Muscle layer of colon (tissue), 2 donors: ENCODE data around the gene ARL6IP1.
A peak's percentile ranks its signal among the peaks of the same experiment; 100 is the strongest.

Experiments used
- H3K27ac ChIP-seq: one replicate; pipeline ENCODE4 v1.7.0; 2013; ENCODE audit warnings: low read depth, mild to moderate bottlenecking, low read length, moderate library complexity
- H3K27me3 ChIP-seq, 2 donors: one replicate each; pipeline ENCODE4 v1.7.0; 2013; ENCODE audit warnings: low read length in 2 of 2, mild to moderate bottlenecking in 2 of 2; ENCODE audit not compliant: insufficient read depth in 2 of 2, control insufficient read depth in 1 of 2
- H3K36me3 ChIP-seq: one replicate; pipeline ENCODE4 v1.7.0; 2013; ENCODE audit warnings: mild to moderate bottlenecking, low read length; ENCODE audit not compliant: insufficient read depth
- H3K4me1 ChIP-seq: one replicate; pipeline ENCODE4 v1.7.0; 2013; ENCODE audit warnings: mild to moderate bottlenecking, low read length; ENCODE audit not compliant: insufficient read depth
- H3K4me3 ChIP-seq, 2 donors: one replicate each; pipeline ENCODE4 v1.7.0; 2013; ENCODE audit warnings: low read length in 2 of 2, low read depth in 1 of 2, mild to moderate bottlenecking in 1 of 2, moderate library complexity in 1 of 2
- H3K9ac ChIP-seq: one replicate; pipeline ENCODE4 v1.7.0; 2013; ENCODE audit warnings: low read length
- H3K9me3 ChIP-seq: one replicate; pipeline ENCODE4 v1.7.0; 2013; ENCODE audit warnings: mild to moderate bottlenecking, low read length
- donor health status: abdominal sarcoma.
- donor health status: Adenocarcinoma of cecum.

Gene ARL6IP1

DNA sequence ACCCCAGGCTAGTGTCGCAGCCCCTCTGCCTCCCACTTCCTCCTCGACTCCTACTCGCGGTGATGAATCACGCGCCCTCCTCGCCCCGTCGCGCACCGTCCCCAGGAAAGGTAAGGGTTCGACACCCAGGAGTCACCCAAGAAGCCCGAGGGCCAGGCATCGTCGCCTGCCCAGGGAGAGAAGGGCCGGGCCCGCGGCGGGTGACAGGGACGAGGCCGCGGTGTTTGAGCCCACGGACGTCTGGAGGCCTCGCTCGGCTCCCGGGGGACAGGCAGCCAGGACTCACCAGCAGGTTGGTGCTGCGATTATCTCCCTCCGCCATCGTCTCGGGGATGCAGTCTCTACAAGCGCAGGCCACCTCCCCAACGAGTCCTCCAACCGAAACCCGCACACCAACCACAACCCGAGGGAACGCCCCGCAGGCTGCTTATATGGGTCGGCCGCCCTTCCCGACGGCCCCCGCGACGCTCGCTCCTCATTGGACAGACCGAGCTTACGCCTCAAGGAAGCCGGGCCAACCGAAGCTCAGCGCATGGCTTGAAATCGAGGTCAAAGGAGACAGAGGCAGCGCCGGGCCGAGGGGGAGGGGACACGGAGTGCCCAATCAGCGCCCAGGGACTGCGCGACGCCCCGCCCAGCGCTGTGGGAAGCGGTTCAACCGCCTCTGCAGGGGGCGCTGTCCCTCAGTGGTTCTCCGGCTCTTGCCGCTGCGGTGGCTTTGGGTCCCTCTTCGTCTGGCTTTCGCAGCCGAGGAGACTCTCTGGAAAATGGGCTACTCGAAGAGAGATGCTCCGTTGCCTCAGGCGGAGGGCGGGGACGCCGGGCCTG, at the start of gene ARL6IP1:
Gene ARL6IP1 (minus strand): TSS at position 405 of the 828 bp plus-strand sequence. CDS start 83 bp downstream, at position 322.
- Histone ChIP-seq H3K9ac (peak within 1 kb of the TSS; percentile 87), H3K27ac (peak within 1 kb of the TSS; percentile 93), H3K4me3 (peak within 1 kb of the TSS; percentile 88 to 89), H3K9me3 (no peaks in the 10 kb centered on the region), H3K27me3 (no peaks in the 10 kb centered on the region), H3K36me3 (peaks cover 23% of the 10 kb centered on the region), H3K4me1 (peaks cover 13% of the 10 kb centered on the region)

DNA sequence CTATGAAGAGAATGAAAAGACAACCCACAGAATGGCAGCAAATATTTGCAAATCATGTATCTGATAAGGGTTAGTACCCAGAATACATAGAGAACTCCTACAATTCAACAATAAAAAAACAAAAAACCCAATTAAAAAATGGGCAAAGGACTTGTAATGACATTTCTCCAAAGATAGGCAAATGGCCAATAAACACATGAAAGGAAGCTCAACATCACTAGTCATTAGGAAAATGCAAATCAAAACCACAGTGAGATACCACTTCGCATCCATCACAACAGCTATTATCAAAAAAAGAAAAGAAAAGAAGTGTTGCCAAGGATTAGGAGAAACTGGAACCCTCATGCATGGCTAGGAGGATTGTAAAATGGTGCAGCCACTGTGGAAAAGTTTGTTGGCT, 45.1 kb upstream of the ARL6IP1 start:
- H3K36me3 ChIP-seq: peaks cover 70% of the 10 kb centered on the region

DNA sequence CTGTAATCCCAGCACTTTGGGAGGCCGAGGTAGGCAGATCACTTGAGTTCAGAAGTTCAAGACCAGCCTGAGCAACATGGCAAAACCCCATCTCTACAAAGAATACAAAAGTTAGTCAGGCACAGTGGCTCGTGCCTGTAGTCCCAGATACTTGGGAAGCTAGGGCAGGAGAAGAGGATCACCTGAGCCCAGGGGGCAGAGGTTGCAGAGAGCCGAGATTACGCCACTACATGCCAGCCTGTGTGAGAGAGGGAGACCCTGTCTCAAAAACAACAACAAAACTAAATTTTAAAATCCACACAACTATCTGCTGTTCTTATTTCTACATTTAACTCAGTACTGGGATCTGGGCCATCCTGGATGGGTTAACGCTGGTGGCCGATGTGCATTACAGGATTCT, 41.2 kb upstream of the ARL6IP1 start:
- no peaks in the 10 kb centered on the region for H3K27me3 ChIP-seq
- H3K27ac ChIP-seq: no peak overlapping the region
- no peaks in the 10 kb centered on the region for H3K4me1 ChIP-seq
- peaks cover 67% of the 10 kb centered on the region for H3K36me3 ChIP-seq
- no peak overlapping the region for H3K4me3 ChIP-seq
- H3K9me3 ChIP-seq: no peaks in the 10 kb centered on the region
- no peak overlapping the region for H3K9ac ChIP-seq

More for the DNA sequence above, 45.1 kb upstream of the ARL6IP1 start:
- H3K27ac ChIP-seq: no peak overlapping the region
- H3K9ac ChIP-seq: no peak overlapping the region
- no peak overlapping the region for H3K4me3 ChIP-seq
- H3K9me3 ChIP-seq: no peaks in the 10 kb centered on the region
- no peaks in the 10 kb centered on the region for H3K27me3 ChIP-seq
- no peaks in the 10 kb centered on the region for H3K4me1 ChIP-seq

DNA sequence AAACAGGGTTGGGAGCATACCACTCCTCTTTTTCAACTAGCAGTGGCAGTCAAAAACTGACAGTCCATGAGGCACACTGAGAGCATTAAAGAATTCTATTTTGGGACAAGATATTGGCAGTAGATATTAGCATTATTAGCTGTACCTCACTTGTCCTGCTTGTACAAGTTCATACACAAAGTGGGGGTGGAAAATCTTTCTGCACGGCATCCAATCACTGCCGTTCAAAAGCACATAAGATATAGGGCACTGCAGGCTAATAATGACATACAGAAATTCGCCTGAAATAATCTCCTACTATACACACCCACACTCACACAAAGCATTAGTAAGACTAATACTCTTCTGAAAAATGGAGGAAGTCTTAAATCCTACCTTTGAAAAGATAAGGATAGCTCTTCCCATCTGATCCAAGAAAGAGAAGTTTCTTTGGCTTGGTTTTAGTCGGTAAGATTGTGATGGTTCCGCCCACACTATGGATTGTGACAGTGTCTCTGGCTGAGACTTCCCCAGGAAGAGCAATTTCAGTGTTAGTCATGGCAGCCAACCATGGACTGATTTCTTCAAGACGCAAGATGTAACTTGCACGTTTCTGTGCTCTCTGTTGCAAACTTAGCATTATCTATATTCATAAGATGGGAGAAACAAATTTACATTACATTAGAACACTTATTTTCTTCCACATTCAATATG, 40.6 kb upstream of the ARL6IP1 start:
- H3K9me3 ChIP-seq: no peaks in the 10 kb centered on the region
- H3K27me3 ChIP-seq: no peaks in the 10 kb centered on the region
- no peak overlapping the region for H3K9ac ChIP-seq
- no peak overlapping the region for H3K4me3 ChIP-seq
- peaks cover 68% of the 10 kb centered on the region for H3K36me3 ChIP-seq
- no peaks in the 10 kb centered on the region for H3K4me1 ChIP-seq
- no peak overlapping the region for H3K27ac ChIP-seq

- H3K9me3 ChIP-seq: no peaks in the 10 kb centered on the region
- peaks cover 75% of the 10 kb centered on the region for H3K36me3 ChIP-seq
- no peaks in the 10 kb centered on the region for H3K4me1 ChIP-seq
- H3K27me3 ChIP-seq: no peaks in the 10 kb centered on the region
- no peak overlapping the region for H3K9ac ChIP-seq
- no peak overlapping the region for H3K27ac ChIP-seq
- H3K4me3 ChIP-seq: no peak overlapping the region
Measured at GRCh38 chr16:18839555-18839954, 38.2 kb upstream of the ARL6IP1 start.

GRCh38 chr16:18836702-18837101, 35.4 kb upstream of the ARL6IP1 start:
- Histone ChIP-seq H3K4me1 (no peaks in the 10 kb centered on the region), H3K27ac (no peak overlapping the region), H3K9me3 (no peaks in the 10 kb centered on the region), H3K27me3 (no peaks in the 10 kb centered on the region), H3K9ac (no peak overlapping the region), H3K4me3 (no peak overlapping the region), H3K36me3 (peaks cover 70% of the 10 kb centered on the region)

GRCh38 chr16:18834864-18835263, 33.5 kb upstream of the ARL6IP1 start:
- peaks cover 65% of the 10 kb centered on the region for H3K36me3 ChIP-seq
- H3K4me1 ChIP-seq: no peaks in the 10 kb centered on the region
- no peak overlapping the region for H3K9ac ChIP-seq
- H3K9me3 ChIP-seq: no peaks in the 10 kb centered on the region
- no peaks in the 10 kb centered on the region for H3K27me3 ChIP-seq
- no peak overlapping the region for H3K4me3 ChIP-seq
- H3K27ac ChIP-seq: no peak overlapping the region

- no peak overlapping the region for H3K9ac ChIP-seq
- peaks cover 67% of the 10 kb centered on the region for H3K36me3 ChIP-seq
- H3K27ac ChIP-seq: no peak overlapping the region
- H3K4me3 ChIP-seq: no peak overlapping the region
- no peaks in the 10 kb centered on the region for H3K4me1 ChIP-seq
- H3K9me3 ChIP-seq: no peaks in the 10 kb centered on the region
- no peaks in the 10 kb centered on the region for H3K27me3 ChIP-seq
Measured at GRCh38 chr16:18833707-18834505, 32.6 kb upstream of the ARL6IP1 start.

DNA sequence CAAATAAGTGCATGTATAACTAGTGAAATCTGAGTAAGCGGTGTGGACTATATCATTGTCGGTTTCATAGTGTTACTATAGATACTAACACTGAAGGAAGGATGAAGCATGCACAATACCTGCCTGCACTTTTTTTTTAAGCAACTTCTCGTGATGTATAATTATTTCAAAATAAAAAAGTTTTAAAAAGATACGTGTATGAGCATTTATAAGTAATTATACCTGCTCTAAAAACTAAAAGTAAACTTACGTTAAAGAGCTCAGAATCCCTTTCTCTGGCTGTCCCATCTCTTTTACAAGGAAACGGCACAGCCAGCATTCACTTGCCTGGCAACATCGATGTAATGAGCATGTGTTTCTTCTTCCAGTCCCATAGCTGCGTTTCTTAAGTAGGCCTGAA, 31.3 kb upstream of the ARL6IP1 start:
- no peaks in the 10 kb centered on the region for H3K4me1 ChIP-seq
- H3K27me3 ChIP-seq: no peaks in the 10 kb centered on the region
- no peak overlapping the region for H3K4me3 ChIP-seq
- no peak overlapping the region for H3K9ac ChIP-seq
- H3K9me3 ChIP-seq: no peaks in the 10 kb centered on the region
- peaks cover 66% of the 10 kb centered on the region for H3K36me3 ChIP-seq
- H3K27ac ChIP-seq: no peak overlapping the region

GRCh38 chr16:18832006-18832405, 30.7 kb upstream of the ARL6IP1 start:
- Histone ChIP-seq H3K36me3 (peaks cover 60% of the 10 kb centered on the region), H3K27ac (no peak overlapping the region), H3K9ac (no peak overlapping the region), H3K9me3 (no peaks in the 10 kb centered on the region), H3K27me3 (no peaks in the 10 kb centered on the region), H3K4me1 (no peaks in the 10 kb centered on the region), H3K4me3 (no peak overlapping the region)

GRCh38 chr16:18829251-18829650, 27.9 kb upstream of the ARL6IP1 start:
- H3K27ac ChIP-seq: no peak overlapping the region
- no peaks in the 10 kb centered on the region for H3K4me1 ChIP-seq
- H3K9ac ChIP-seq: no peak overlapping the region
- no peaks in the 10 kb centered on the region for H3K27me3 ChIP-seq
- H3K9me3 ChIP-seq: no peaks in the 10 kb centered on the region
- H3K36me3 ChIP-seq: peaks cover 33% of the 10 kb centered on the region
- no peak overlapping the region for H3K4me3 ChIP-seq
